Fibroblast of lung (primary cell): ENCODE measurements around the gene SLC17A5. TPM values are rescaled to one million over a fixed set of nuclear protein-coding genes. Genes with fewer than 3 reads are reported as not detected.
A peak's percentile ranks its signal among the peaks of the same experiment; 100 is the strongest.
"Not testable (repeated sequence)": the region's sequence is repeated elsewhere in the genome, so short reads cannot be mapped to it uniquely, and the experiment has no call there.

ENCODE experiments used
- DNase-seq, 2 donors: peaks; one replicate each; pipeline versions ENCODE4 v3.0.0 to v3.0.0-alpha.2; 2010; ENCODE audit warnings: low read depth in 2 of 2
- H2AFZ ChIP-seq: 2 replicates; pipeline ENCODE4 v1.5.1; 2012; ENCODE audit warnings: low read length, control low read depth, inconsistent platforms
- H3K27ac ChIP-seq: 2 replicates; pipeline ENCODE4 v1.5.1; 2011; ENCODE audit warnings: low read length, control low read depth; ENCODE audit not compliant: insufficient read depth
- H3K27me3 ChIP-seq: 2 replicates; pipeline ENCODE4 v1.5.1; 2011; ENCODE audit warnings: mild to moderate bottlenecking, low read length; ENCODE audit not compliant: control insufficient read depth, insufficient read depth
- H3K36me3 ChIP-seq: 2 replicates; pipeline ENCODE4 v1.5.1; 2011; ENCODE audit warnings: low read length; ENCODE audit not compliant: control insufficient read depth, insufficient read depth
- H3K4me1 ChIP-seq: 2 replicates; pipeline ENCODE4 v1.5.1; 2011; ENCODE audit warnings: low read length; ENCODE audit not compliant: control insufficient read depth, insufficient read depth; ENCODE audit errors: extremely low read depth
- H3K4me2 ChIP-seq: 2 replicates; pipeline ENCODE4 v1.5.1; 2011; ENCODE audit warnings: low read length, control low read depth; ENCODE audit not compliant: insufficient read depth; ENCODE audit errors: extremely low read depth
- H3K4me3 ChIP-seq, 4 experiments: fragments of 200-600 bp in 1 of 4; sonication (generic) in 1 of 4; replicated peaks in 1 of 4; 2 replicates each; pipeline ENCODE4 v1.5.1; 2011 to 2016; ENCODE audit warnings: low read length in 4 of 4, low read depth in 3 of 4, mild to moderate bottlenecking in 3 of 4, control low read depth in 2 of 4, inconsistent platforms in 1 of 4, mixed read lengths in 1 of 4; ENCODE audit not compliant: insufficient read depth in 1 of 4; ENCODE audit errors: control extremely low read depth in 1 of 4
- H3K79me2 ChIP-seq: 2 replicates; pipeline ENCODE4 v1.5.1; 2012; ENCODE audit warnings: mild to moderate bottlenecking, low read length, inconsistent platforms; ENCODE audit not compliant: control insufficient read depth, insufficient read depth
- H3K9ac ChIP-seq: 2 replicates; pipeline ENCODE4 v1.5.1; 2011; ENCODE audit warnings: mild to moderate bottlenecking, low read length, control low read depth; ENCODE audit not compliant: insufficient read depth
- H3K9me3 ChIP-seq: 2 replicates; pipeline ENCODE4 v1.5.1; 2012; ENCODE audit warnings: low read depth, low read length; ENCODE audit not compliant: control insufficient read depth, insufficient read depth
- H4K20me1 ChIP-seq: 2 replicates; pipeline ENCODE4 v1.5.1; 2011; ENCODE audit warnings: low read length; ENCODE audit not compliant: control insufficient read depth, insufficient read depth; ENCODE audit errors: extremely low read depth
- CTCF ChIP-seq, 2 donors: IDR thresholded peaks in 1 of 2; conservative IDR thresholded peaks in 1 of 2; 1 replicate in 1 of 2; 2 replicates in 1 of 2; pipeline ENCODE4 v1.5.1; 2011 to 2012; ENCODE audit warnings: low read length in 2 of 2, control low read depth in 1 of 2, inconsistent platforms in 1 of 2, low read depth in 1 of 2, mild to moderate bottlenecking in 1 of 2
- EZH2 ChIP-seq: IDR thresholded peaks from 2 replicates; pipeline ENCODE4 v1.5.1; 2012; ENCODE audit warnings: low read length, control low read depth, mild to moderate bottlenecking; ENCODE audit errors: missing control alignments
- polyA plus RNA-seq, 2 donors: library from polyadenylated mRNA; depleted of rRNA in 1 of 2; stranded (reverse) in 1 of 2; unstranded in 1 of 2; fragments of >200 nt; gene quantifications; 2 replicates each; pipeline ENCODE4 v1.2.1, GENCODE V29; 2011 to 2012; ENCODE audit warnings: missing spikeins in 1 of 2
- total RNA-seq: library from RNA; depleted of rRNA; stranded (reverse); fragments of >200 nt; gene quantifications from 2 replicates; pipeline ENCODE4 v1.2.1, GENCODE V29; 2014

Gene SLC17A5
- total and polyA plus RNA-seq, 2 donors (not counting 1 experiment from before 2014, with no cell fraction given): 39.3 to 56.8 TPM

GRCh38 chr6:73579389-73579788, 74.4 kb downstream of the SLC17A5 start:
- Histone ChIP-seq H4K20me1 (no peaks in the 10 kb centered on the region), H3K9me3 (no peaks in the 10 kb centered on the region), H3K79me2 (no peaks in the 10 kb centered on the region), H3K27me3 (no peaks in the 10 kb centered on the region), H2AFZ (no peak overlapping the region), H3K4me3 (peak overlapping the region in 3 of 4 experiments; percentile 9 to 10 (median 10)), H3K9ac (peak overlapping the region; percentile 13), H3K36me3 (no peaks in the 10 kb centered on the region), H3K4me2 (peak overlapping the region; percentile 79), H3K27ac (peak overlapping the region; percentile 98), H3K4me1 (peaks cover 14% of the 10 kb centered on the region)
- TF ChIP-seq CTCF (conservative IDR thresholded peaks at IDR 0.05 in 1 of 2, IDR thresholded peaks at IDR 0.05 in 1 of 2; ENCODE audit: low read depth in 1 of 2, low read length in 2 of 2): no peak
- no peak for TF ChIP-seq EZH2
- no peak for DNase-seq

- no peaks in the 10 kb centered on the region for H3K79me2 ChIP-seq
- H3K27me3 ChIP-seq: no peaks in the 10 kb centered on the region
- DNase-seq: peak in 1 of 2 donors; percentile 19
- no peaks in the 10 kb centered on the region for H3K9me3 ChIP-seq
- H2AFZ ChIP-seq: no peak overlapping the region
- no peaks in the 10 kb centered on the region for H4K20me1 ChIP-seq
- H3K36me3 ChIP-seq: no peaks in the 10 kb centered on the region
- no peak overlapping the region for H3K4me3 ChIP-seq
- TF ChIP-seq EZH2: no peak
- no peak for TF ChIP-seq CTCF (conservative IDR thresholded peaks at IDR 0.05 in 1 of 2, IDR thresholded peaks at IDR 0.05 in 1 of 2; ENCODE audit: low read depth in 1 of 2, low read length in 2 of 2)
- H3K27ac ChIP-seq: no peak overlapping the region
- H3K9ac ChIP-seq: no peak overlapping the region
- H3K4me2 ChIP-seq: no peak overlapping the region
- H3K4me1 ChIP-seq: peaks cover 14% of the 10 kb centered on the region
These were observed 76.1 kb downstream of the SLC17A5 start for GRCh38 chr6:73577676-73578075.

- H3K4me1 ChIP-seq, H3K36me3 ChIP-seq, H3K27ac ChIP-seq, H3K4me2 ChIP-seq, DNase-seq, H3K9ac ChIP-seq, H3K27me3 ChIP-seq, H4K20me1 ChIP-seq, H3K4me3 ChIP-seq, H3K9me3 ChIP-seq, H2AFZ ChIP-seq, H3K79me2 ChIP-seq: not testable (repeated sequence)
These were observed 81.3 kb downstream of the SLC17A5 start for GRCh38 chr6:73572531-73572930.

GRCh38 chr6:73571218-73572181, 82.3 kb downstream of the SLC17A5 start:
- H3K27ac ChIP-seq, H3K27me3 ChIP-seq, H3K9me3 ChIP-seq, H2AFZ ChIP-seq, H3K4me3 ChIP-seq, H3K79me2 ChIP-seq, H3K4me2 ChIP-seq, H4K20me1 ChIP-seq, H3K9ac ChIP-seq, H3K36me3 ChIP-seq, H3K4me1 ChIP-seq, DNase-seq: not testable (repeated sequence)
